ENCODE data around the gene LSM4.
"Not testable (repeated sequence)": the region's sequence is repeated elsewhere in the genome, so short reads cannot be mapped to it uniquely, and the experiment has no call there.

LSM4 gene

DNA sequence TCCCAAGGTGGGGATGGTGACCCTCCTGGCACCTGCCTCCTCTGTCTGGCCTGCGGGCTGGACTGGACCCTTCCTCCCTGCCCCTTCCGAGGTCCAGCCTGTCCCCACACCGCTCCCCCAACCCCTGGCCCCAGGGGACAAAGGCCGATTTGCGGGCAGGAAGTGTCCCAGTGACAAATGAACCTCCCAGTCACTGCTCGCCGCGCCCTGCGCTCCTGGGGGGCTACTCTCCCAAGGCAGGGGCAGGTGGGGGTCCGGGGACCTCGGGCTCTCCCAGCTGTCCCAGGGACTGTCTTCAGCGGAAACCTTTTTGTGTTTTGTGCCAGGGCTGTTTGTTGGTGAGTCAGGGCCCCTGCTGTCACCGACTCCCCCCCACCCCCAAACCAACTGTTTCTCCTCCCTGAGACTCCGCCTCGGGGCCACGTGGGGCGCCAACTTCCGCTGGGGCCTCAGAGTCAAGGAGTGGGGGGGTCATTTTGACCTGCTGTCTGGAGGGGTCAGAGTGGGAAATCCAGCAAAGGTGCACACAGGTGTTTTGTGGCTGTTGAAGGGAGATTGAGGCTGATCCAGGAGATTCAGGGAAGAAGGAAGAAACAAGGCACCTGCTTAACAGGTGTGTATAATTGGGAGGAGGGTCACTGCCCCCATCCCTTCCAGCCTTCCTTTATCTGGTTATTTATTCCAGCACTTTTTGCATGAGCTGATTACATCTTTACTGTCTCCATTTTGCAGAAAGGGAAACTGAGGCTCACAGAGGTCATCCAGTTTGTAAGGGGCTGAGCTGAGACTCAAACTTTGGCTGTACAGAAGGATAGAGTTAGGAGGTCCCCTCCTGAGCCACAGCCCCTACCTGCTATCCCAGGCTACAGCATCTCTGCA, 18.4 kb upstream of the LSM4 start:
- DNase-seq = no peak

DNA sequence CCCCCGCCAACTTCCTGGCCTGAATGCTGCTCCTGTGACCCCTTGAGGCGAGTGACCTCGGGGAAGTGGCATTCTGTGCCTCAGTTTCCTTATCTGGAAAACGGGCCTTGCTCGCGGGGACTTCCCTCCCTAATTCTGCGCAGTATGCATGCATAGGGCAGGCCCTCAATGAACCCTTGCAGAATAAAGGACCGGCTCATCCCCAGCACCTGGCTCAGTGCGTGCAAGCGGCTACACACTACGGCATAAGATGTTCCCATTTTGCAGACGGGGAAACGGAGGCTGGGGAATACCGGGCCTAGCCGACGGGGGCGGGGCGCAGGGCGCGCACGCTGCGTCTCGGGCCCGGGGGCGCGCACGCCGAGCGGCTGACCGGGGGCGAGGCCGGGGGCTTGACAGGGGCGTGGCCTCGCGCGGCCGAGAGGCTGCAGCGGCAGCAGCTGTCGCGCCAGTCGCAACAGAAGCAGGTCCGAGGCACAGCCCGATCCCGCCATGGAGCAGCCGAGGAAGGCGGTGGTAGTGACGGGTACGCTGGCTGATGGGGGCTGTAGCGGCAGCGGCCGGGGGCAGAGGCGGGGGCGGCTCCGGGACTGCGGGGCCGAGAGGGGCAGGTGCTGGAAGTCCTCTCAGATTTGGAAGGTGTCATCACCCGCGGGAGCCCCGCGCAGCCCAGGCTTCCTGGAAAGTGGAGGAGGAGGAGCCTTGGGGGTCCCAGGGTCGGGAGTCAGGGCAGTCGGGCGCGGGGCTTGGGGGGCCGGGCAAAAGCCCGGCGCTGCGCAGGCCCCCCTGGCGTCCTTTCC, 17.5 kb upstream of the LSM4 start, which contains the start of gene PGPEP1:
PGPEP1 (plus strand) TSS at position 409 of the 800 bp plus-strand sequence; CDS start at position 493, 84 bp downstream.
- peak; percentile 42 for DNase-seq

GRCh38 chr19:18339723-18340122, 16.8 kb upstream of the LSM4 start:
- no peak for DNase-seq

- DNase-seq = no peak
These were observed 15.7 kb upstream of the LSM4 start for GRCh38 chr19:18338541-18338940.

GRCh38 chr19:18336121-18336520, 13.2 kb upstream of the LSM4 start:
- DNase-seq = no peak

- no peak for DNase-seq
These were observed 10.8 kb upstream of the LSM4 start for GRCh38 chr19:18333680-18334079.

GRCh38 chr19:18332917-18333530, 10.1 kb upstream of the LSM4 start:
- DNase-seq = no peak

DNA sequence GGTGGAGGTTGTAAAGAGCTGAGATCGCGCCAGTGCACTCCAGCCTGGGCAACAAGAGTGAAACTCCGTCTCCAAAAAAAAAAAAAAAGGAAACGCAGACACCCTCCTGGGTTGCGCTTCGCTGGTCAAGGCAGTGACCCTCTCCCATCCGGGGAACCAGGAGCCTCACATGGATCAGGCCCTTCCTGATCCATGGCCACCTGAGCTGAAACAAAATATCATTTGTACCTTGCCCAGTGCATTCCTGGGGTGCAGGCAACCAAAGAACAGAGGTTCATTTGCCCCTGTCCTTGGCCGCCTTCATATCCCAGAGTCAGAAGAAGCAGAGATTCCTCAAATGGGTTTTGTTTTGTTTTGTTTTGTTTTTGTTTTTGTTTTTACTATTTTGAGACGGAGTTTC, 8.0 kb upstream of the LSM4 start:
- no peak for DNase-seq

DNA sequence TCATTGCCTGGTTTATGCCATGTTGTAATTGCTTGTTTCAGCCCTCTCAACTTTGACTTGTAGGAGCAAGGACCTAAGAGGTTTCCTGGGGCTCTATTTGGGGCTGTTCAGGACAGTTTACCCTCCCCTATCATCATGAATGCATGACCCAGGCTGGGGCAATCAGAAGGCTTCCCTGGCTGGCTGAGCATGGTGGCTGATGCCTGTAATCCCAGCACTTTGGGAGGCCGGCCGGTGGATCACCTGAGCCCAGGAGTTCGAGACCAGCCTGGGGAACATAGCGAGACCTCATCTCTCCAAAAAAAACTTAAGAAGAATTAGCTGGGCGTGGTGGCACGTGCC, 6.1 kb upstream of the LSM4 start:
- DNase-seq = no peak

DNA sequence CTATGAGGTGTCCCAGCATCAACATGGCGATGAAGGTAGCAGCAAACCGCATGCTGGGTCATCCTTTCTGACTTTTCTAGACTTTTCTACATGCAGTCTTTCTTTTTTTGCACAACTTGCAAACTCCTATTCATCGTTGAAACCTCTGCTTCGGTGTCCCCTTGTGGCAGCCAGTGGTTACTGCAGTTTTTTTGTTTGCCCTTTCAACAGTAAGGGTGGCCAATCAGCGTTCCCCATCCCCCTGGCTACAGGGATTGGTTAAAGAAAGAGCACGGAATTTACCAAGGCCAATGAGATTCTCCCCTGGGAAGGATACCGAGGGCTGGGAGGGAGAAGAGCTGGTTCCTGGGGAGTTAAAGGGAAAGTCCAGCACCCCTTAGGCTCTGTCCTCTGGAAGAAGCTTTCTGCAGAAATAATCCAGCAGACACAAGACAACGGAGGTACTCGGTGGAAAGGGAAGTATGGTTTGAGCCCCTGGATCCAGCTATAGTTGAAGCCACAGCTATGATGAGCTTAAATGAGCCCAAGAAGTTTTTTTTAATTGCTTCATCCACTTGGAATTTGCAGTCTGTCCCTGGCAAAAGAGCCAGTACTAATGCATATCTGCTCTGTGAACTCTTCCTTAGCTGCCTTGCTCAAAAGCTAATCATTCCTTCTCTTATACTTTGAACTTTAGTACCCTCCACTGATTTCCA, 5.6 kb upstream of the LSM4 start:
- peak; percentile 97 for DNase-seq

DNA sequence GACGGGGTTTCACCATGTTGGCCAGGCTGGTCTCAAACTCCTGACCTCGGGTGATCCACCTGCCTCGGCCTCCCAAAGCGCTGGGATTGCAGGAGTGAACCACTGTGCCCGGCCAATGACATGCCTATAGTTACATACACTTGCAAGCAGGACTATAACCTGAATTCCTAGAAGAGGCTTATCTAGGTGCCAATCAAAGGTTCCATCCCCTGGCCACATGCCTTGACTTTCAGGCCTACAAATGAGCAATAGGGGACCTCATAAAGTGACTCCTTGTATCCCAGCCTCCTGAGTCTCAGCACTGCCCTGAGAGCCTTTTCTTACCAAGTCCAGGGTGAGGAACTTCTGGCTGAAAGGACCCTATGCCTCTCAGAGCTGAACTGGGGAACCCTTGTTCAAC, 3.9 kb upstream of the LSM4 start:
- DNase-seq = no peak

- not testable (repeated sequence) for DNase-seq
These were observed 1.5 kb upstream of the LSM4 start for GRCh38 chr19:18324373-18324731.

DNA sequence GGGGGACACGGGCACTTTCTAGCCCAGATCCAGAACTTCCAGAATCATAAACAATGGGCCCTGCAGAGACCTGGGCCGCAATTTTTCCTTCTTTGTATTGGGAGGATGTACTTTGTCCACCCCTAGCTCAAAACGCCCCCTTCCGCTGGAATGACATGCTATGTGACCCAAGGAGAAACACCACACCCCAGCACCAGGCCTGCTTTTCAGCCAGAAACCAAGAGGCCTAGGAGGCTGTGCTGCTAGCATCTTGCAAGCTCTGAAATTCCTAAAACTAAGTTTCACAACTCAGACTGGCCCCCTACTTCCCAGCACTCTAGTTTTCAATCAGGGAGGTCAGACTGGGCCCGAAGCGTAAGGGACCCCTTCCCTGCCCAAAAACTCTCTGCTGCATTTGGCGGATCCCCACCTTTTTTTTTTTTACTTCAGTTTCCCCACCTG, 538 bp downstream of the LSM4 start:
- no peak for DNase-seq

DNA sequence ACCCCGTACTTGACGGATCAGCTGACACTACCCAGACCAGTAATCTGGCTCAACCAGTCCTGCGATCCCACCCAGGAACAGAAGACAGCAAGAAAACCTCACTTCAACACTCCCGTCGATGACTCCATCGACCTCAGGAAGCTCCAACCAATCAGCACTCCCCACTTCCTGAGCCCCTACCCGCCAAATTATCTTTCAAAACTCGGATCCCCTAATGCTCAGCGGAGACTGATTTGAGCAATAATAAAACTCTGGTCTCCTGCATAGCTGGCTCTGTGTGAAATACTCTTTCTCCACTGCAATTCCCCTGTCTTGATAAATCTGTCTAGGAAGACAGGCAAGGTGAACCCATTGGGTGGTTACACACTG, 1.2 kb downstream of the LSM4 start:
- DNase-seq = no peak

DNA sequence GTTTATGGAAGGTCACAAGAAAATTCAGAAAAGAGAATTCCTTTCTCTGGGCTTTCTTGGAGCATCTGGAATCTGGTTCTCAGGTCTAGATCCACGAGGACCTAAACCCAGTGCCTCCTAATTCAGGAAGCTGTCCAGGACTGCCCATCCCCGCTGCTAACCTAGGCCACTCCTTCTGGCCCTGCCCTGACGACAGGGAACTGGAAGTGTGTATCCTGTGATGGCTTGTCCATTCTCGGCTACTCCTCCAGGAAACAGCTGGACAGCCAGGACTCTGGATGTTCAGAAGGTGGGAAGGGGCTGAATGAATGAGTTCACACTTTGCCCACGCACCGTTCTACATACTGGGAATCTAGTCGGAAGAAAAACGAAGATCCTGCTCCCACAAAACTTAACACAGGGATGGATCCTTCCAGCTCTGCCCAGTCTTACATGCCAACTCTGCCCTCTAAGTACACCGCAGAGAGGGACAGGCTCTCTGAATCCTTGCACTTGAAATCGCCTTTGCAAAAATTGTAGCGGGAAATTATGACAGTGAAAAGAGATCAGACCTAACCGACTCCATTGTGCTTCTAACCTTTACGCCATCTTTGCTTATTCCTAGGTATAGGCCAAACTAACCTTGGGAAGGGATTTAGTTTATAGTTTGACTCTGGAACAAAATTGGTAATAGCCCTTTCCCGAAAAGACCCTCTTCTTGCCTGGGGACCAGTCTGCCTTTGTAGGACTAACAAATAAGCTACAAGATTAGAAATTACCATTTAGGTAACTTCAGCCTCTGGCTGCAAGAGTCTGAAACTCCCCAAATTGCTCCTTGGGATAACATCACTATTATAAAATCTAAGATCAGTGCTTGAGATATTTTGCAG, 1.8 kb downstream of the LSM4 start:
- no peak for DNase-seq

GRCh38 chr19:18319591-18320135, 3.2 kb downstream of the LSM4 start:
- DNase-seq = no peak

- DNase-seq = no peak
These were observed 4.7 kb downstream of the LSM4 start for GRCh38 chr19:18317961-18318800.

DNA sequence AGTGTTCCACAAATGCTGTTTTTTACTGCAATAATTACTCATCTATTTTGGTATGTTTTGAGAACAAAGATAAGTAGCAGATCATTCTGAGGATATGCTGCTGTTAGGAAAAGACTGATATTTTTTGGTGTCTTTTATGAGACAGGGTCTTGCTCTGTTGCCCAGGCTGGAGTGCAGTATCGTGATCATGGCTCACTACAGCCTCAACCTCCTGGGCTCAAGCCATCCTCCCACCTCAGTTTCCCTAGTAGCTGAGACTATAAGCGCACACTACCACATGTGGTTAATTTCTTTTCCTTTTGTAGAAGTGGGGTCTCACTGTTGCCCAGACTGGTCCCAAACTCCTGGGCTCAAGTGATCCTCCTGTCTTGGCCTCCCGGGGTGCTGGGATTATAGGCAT, 9.5 kb downstream of the LSM4 start:
- DNase-seq = no peak

DNA sequence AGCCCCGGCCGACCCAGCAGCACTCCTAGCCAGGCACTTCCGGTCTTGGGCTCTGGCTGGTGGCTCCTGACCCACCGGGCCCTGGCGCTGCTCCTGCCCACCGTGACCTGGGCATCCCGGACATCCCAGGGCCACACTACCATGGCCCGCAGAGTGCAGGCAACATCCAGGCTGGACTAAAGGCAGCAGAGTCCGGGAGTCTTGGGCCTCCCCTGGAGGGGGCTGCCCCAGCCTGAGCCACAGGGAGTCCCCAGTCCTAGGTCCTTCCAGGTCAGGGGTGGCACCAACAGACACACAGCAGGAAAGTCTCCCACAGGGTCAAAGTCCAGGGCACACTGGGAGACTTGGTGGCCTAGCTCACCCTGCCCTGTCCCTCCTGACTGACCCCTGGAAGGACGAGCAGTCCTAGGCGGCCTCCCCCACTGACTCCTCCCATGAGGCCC, 10.8 kb downstream of the LSM4 start:
- no peak for DNase-seq

DNA sequence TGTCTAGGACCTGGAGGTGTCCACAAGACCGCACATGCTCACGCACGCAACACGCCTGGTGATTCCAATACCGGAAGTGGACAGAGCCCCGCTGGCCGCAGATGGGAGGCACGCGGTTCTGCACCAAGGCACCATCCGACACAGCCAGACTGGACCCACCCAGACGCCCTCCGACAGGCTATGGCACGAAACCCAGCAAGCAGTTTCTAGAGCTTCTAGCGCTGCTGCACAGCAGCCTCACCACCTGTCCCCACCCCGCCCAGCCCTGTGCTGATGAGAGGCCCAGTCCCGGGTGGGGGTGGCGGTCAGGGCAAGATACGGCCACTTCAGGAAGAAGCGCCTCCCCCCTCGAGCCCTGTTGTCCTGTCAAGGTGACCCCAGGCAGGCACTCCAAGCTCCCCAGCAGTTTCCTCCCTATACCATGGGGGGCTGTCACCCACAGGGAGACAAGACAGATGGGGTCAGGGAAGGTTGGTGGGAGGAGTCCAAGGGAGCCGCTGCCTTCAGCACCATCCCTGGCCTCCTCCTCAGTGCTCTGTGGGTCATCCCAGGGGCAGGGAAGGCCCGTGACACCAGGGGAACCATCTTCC, 11.3 kb downstream of the LSM4 start:
- no peak for DNase-seq
